Stimulated activated CD8-positive, alpha-beta memory T cell treated with anti-CD3 and anti-CD28 coated beads, Interleukin-2, amount 100 ng/mL, for 1 hour (primary cell): ENCODE measurements around the gene IDE.
A peak's percentile ranks its signal among the peaks of the same experiment; 100 is the strongest.

Experiments used
- DNase-seq, 2 donors: peaks; one replicate each; pipeline ENCODE4 v3.0.0-alpha.2; 2020; ENCODE audit warnings: low read depth in 2 of 2

Gene IDE

DNA sequence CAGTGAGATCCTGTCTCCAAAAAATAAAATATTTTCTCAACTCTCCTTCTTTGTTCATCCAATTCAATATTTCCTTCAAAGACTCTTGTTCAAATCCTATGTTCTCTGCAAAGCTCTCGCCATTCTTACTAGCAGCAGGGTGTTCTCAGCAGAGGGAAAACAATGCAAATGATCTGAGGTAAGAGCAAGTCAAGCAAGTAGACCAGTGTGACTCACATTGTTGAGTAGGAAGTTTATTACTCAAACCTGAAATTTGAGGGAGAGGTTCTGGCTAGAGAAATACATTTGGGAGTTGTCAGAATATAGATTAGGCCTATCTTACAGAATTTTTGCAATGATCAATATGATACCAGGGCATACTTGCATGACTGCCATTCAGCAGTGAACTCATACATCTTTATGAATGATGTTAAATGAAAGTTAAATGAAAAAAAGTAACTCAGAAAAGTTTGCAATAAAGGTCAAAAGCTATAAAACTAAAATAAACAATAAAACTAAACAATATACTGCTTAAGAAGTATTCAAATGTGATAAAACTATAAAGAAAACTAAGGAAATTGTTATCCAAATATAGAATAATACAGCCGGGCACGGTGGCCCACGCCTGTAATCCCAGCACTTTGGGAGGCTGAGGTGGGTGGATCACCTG lies 5.8 kb downstream of the IDE start:
- DNase-seq = no peak

- DNase-seq = no peak
These were observed 11.5 kb downstream of the IDE start for GRCh38 chr10:92562424-92562823.

DNA sequence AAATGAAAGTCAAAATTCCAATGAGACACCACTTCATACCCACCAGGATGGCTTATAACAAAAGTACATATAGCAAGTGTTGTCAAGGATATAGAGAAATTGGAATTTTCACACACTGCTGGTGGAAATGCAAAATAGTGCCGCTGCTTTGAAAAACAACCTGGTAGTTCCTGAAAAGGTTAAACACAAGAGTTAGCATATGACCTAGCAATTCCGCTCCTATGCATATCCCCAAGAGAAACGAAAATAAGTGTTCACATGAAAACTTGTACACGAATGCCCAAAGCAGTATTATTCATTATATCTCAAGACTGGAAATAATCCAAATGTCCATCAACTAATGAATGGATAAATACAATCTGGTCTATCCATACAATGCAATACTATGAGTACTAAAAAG lies 14.8 kb downstream of the IDE start:
- no peak for DNase-seq

DNA sequence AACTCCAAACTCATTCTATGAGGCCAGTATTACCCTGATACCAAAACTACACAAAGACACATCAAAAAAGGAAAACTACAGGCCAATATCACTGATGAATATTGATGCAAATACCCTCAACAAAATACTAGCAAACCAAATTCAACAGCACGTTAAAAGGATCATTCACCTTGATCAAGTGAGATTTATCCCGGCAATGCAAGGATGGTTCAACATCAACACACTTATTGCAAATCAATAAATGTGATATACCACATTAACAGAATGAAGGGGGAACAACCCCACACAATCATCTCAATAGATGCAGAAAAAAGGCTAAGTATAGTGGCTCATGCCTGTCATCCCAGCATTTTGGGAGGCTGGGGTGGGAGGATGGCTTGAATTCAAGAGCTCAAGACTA lies 19.9 kb downstream of the IDE start:
- DNase-seq = no peak

- DNase-seq = no peak
These were observed 21.6 kb downstream of the IDE start for GRCh38 chr10:92552310-92552709.

- no peak for DNase-seq
These were observed 23.0 kb downstream of the IDE start for GRCh38 chr10:92550924-92551323.

DNA sequence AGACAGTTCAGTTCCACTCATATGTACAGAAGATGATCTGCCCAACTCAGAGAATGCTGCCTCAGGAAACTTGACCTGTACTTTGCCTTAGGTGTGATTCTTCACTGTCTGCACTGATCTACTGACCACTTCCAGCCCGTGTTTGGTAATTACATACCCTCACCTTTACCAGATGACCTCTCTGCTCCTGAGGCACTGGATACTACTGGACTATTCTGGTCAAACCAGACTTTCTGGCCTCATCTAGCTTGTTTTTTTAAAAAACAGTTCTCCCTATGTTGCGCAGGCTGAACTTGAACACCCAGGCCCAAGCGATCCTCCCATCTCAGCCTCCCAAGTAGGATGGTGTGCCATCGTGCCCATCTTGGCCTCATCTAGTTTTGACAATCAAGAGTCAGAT lies 26.2 kb downstream of the IDE start:
- DNase-seq = no peak

- DNase-seq = no peak
These were observed 28.3 kb downstream of the IDE start for GRCh38 chr10:92545556-92545955.

GRCh38 chr10:92544296-92544695 lies 29.6 kb downstream of the IDE start:
- no peak for DNase-seq

DNA sequence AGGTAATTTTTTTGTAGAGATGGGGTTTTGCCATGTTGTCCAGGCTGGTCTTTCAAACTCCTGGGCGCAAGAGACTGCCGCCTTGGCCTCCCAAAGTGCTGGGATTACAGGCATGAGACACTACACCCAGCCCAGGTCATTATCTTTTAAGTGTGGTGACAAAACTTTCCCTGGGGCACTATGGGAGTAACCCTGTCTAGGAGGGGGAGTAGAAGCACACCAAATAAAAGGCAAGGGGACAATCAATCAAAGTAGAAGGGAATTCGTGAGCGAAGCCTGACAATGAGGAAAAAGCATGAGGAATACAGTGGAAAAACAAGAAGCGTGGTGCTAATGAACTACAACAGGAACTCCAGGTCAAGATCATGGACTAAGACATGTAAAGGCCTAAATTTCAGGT lies 31.4 kb downstream of the IDE start:
- no peak for DNase-seq

DNA sequence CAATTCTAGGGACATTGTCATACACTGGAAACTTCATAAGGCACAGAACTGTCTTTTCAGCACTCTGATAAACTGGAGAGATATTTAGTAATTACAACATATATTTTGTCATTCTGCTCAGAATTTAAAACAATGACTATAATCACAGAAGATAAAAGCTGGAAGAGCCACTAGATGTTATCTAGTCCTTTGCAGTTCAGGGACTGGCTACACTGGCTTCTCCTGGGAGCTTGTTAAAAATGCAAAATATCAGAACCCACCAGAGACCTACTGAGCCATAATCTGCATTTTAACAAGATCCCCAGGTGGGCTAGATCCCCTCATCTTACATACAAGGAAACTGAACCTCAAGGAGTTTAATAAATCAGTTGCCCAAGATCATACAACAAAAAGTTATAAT lies 32.3 kb downstream of the IDE start:
- DNase-seq = no peak

DNA sequence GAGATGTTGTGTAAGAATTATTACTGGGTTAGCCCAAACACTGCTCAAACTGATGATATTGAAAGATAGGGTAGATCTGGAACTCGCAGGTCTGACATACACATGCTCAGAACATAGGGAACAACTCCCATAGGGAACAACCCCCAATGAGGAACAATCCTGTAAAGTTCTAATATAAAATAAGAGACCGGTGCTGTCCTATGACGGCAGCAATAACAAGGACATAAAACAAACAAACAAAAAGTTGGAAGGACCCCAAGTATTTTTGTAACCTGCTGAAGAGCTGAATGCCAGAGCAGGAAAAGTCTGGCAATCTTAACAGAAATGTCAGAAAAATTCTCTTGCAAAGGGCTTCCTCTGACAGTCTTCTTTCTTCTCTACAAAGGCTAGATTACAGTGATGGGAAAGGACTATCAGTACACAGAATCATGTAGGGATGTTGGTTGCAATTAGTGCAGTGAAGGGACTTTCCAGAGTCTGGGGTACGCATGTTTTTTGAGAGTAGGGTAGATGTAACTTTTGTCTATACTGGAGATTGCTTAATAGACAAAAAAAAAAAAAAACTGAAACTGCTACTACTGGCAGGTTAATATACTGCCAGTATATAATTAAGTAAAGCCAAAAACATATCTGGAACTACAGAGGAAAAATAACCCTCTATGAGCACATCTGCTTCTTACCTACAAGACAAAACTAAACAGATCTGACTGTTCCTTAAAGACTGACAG lies 35.5 kb downstream of the IDE start:
- no peak for DNase-seq

DNA sequence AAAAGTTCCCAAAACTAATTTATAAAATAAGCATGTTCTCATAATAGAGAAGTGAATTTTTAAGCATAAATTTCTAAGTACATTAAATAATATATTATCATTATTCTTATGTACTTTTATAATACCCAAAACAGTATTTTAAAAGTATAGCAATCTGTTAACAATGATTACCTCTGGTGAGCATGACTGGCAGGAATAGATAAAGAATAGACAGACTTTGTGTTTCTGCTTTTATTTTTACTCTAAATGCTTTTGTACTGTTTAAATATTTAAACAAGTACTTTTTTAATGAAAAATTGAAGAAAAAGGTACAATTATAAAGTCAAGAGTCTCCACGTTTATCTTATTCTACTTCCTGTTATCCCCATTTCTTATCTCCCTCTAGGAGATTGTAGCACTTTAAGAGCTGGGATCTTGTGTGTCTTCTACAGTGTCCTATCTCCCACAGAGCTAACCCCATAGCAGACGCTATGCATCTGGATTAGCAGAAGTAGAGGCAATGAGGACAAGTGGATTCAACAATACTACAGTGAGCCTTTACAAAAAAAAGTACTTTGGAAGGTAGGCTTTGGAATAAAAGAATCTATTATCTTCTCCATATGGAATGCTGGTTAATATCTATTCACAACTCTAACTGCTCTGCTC lies 42.9 kb downstream of the IDE start:
- no peak for DNase-seq

GRCh38 chr10:92530421-92530820 lies 43.5 kb downstream of the IDE start:
- DNase-seq = no peak

- no peak for DNase-seq
These were observed 46.2 kb downstream of the IDE start for GRCh38 chr10:92527716-92528115.

DNA sequence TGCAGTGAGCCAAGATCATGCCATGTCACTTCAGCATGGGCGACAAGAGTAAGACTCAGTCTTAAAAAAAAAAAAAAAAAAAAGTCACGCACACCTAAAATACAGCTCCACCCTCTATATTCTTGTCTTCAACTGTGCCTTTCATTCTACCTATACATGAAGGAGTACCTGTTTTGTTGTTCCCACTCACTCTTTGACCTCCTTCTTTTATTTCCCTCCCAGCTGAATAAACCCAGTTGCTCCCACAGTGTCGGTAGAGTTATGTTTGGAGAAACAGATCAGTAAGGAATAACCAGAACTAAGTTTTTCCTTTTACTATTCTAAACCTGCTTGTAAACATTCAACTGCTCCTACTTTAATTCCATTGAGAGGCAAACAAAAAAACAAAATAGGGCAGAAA lies 50.3 kb downstream of the IDE start:
- no peak for DNase-seq

DNA sequence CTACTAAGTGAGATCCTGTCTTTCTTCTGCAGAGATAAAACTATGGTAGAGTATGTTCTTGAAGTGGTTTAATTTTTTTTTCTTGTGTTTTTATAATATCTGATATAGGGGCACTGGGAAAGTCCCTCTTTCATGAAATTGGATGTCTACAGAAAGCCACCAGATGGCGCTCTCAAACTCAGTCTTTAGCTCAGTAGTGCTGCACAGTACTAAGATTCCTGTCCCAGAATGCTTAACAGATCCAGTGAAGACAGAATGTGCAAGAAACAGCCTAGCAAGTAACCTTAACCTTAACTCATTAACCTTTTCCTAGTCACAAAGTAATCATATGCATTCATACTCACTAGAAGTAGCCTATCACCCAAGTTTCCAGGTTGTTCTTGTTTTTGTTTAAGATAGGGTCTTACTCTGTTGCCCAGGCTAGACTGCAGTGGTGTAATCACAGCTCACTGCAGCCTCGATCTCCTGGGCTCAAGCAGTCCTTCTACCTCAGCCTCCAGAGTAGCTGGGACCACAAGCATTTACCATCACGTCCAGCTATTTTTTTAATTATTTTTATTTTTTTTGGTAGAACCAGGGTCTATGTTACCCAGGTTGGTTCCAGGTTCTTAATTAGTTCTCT lies 56.7 kb downstream of the IDE start:
- DNase-seq = peak; percentile 29 to 41

GRCh38 chr10:92508866-92509265 lies 65.0 kb downstream of the IDE start:
- no peak for DNase-seq

DNA sequence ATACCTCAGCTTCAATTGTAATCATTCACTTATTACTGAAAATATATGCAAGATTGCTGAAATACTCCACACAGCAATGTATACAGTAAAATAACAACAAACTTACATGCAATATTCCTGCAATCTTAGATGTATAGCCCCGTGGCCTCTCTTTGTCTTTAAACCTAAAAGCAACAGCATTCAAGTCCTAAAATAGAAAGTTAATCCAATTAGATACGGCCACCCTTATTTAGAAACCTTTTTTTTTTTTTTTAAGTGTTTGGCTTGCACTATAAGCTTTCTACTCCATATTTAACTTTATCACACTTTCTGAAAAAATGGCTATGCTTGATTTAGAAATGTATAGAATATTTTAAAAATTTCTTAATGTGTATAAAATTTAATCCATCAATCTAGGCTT lies 67.6 kb downstream of the IDE start:
- no peak for DNase-seq

- DNase-seq = no peak
These were observed 68.8 kb downstream of the IDE start for GRCh38 chr10:92505044-92505443.

DNA sequence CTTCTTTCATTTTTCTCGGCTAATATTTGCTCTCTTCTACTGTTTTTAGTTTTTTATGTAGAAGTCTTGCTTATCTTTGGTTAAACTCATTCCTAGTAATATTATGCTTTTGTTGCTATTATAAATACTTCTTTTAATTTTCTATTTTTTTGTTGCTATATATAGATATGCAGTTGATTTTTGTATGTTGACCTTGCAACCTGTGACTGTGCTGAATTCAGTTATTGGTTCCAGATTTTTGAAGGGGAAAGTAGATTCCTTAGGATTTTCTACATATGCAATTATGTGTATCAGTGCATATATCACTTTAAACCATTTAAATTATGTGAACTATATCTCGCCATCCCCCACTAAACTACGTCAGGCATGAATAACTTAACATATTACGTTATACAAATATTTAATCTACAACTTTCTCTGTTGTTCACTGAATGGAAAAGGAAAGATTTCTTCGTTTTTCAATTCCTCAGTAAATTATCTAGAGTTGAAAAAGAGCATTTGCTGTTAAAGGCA lies 71.5 kb downstream of the IDE start:
- DNase-seq = no peak

DNA sequence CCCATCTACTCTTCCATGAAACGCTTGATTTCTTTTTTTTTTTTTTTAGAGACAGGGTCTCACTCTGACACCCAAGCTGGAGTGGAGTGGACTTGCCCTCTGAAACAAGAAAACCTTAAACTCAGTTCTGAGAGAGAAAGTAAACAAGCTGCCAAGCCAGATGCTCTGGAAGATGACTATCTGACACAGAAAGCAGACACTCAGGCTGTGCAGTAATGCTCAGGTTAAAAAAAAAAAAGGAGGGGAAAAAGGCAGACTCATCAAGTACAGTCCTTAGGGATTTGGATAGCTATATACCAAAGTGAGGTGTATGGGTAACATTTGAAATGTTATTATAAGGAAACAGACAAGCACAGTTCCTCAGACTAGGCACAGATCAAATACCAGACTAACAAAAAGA lies 80.5 kb downstream of the IDE start:
- no peak for DNase-seq
